Mucosa of stomach (tissue), 1 donor: ENCODE measurements around the gene A4GALT.
"Not testable (repeated sequence)": the region's sequence is repeated elsewhere in the genome, so short reads cannot be mapped to it uniquely, and the experiment has no call there.

ENCODE experiments used
- H3K27me3 ChIP-seq: one replicate; pipeline ENCODE4 v1.7.0; 2013; ENCODE audit warnings: mild to moderate bottlenecking, low read length; ENCODE audit not compliant: control insufficient read depth, insufficient read depth
- H3K36me3 ChIP-seq: one replicate; pipeline ENCODE4 v1.7.0; 2013; ENCODE audit warnings: low read length; ENCODE audit not compliant: control insufficient read depth, insufficient read depth
- H3K4me1 ChIP-seq: one replicate; pipeline ENCODE4 v1.7.0; 2013; ENCODE audit warnings: mild to moderate bottlenecking, low read length; ENCODE audit not compliant: control insufficient read depth, insufficient read depth
- H3K4me3 ChIP-seq: one replicate; pipeline ENCODE4 v1.7.0; 2013; ENCODE audit warnings: low read length
- H3K9ac ChIP-seq: one replicate; pipeline ENCODE4 v1.7.0; 2013; ENCODE audit warnings: mild to moderate bottlenecking, low read length, moderate library complexity
- H3K9me3 ChIP-seq: one replicate; pipeline ENCODE4 v1.7.0; 2013; ENCODE audit warnings: mild to moderate bottlenecking, low read length, moderate library complexity; ENCODE audit not compliant: control insufficient read depth
- donor health status: Pancreatic carcinoma.

Gene A4GALT

GRCh38 chr22:42684462-42685195 is 36.0 kb downstream of the A4GALT start:
- peaks cover 31% of the 10 kb centered on the region for H3K4me1 ChIP-seq
- H3K36me3 ChIP-seq: no peaks in the 10 kb centered on the region
- H3K9me3 ChIP-seq: no peaks in the 10 kb centered on the region
- H3K4me3 ChIP-seq: no peak overlapping the region
- no peaks in the 10 kb centered on the region for H3K27me3 ChIP-seq
- H3K9ac ChIP-seq: no peak overlapping the region

GRCh38 chr22:42683578-42684283 is 36.9 kb downstream of the A4GALT start:
- H3K9ac ChIP-seq: no peak overlapping the region
- H3K4me1 ChIP-seq: peaks cover 28% of the 10 kb centered on the region
- no peaks in the 10 kb centered on the region for H3K27me3 ChIP-seq
- no peaks in the 10 kb centered on the region for H3K9me3 ChIP-seq
- no peak overlapping the region for H3K4me3 ChIP-seq
- no peaks in the 10 kb centered on the region for H3K36me3 ChIP-seq

GRCh38 chr22:42682113-42682851 is 38.4 kb downstream of the A4GALT start:
- Histone ChIP-seq H3K36me3 (no peaks in the 10 kb centered on the region), H3K9me3 (no peaks in the 10 kb centered on the region), H3K4me3 (no peak overlapping the region), H3K27me3 (no peaks in the 10 kb centered on the region), H3K4me1 (peaks cover 17% of the 10 kb centered on the region), H3K9ac (no peak overlapping the region)

- no peak overlapping the region for H3K4me3 ChIP-seq
- no peaks in the 10 kb centered on the region for H3K27me3 ChIP-seq
- H3K36me3 ChIP-seq: no peaks in the 10 kb centered on the region
- no peaks in the 10 kb centered on the region for H3K9me3 ChIP-seq
- peaks cover 2% of the 10 kb centered on the region for H3K4me1 ChIP-seq
- no peak overlapping the region for H3K9ac ChIP-seq
These were observed 40.0 kb downstream of the A4GALT start for GRCh38 chr22:42680648-42681047.

- Histone ChIP-seq H3K4me1 (no peaks in the 10 kb centered on the region), H3K9me3 (no peaks in the 10 kb centered on the region)
These were observed 41.0 kb downstream of the A4GALT start for GRCh38 chr22:42679691-42680090.

GRCh38 chr22:42678894-42679293 is 41.8 kb downstream of the A4GALT start:
- no peaks in the 10 kb centered on the region for H3K27me3 ChIP-seq

More at GRCh38 chr22:42679691-42680090, 41.0 kb downstream of the A4GALT start:
- Histone ChIP-seq H3K27me3 (no peaks in the 10 kb centered on the region), H3K4me3 (no peak overlapping the region), H3K9ac (no peak overlapping the region), H3K36me3 (no peaks in the 10 kb centered on the region)

GRCh38 chr22:42677936-42678335 is 42.7 kb downstream of the A4GALT start:
- H3K9me3 ChIP-seq, H3K9ac ChIP-seq, H3K36me3 ChIP-seq, H3K27me3 ChIP-seq, H3K4me3 ChIP-seq, H3K4me1 ChIP-seq: not testable (repeated sequence)

More at GRCh38 chr22:42678894-42679293, 41.8 kb downstream of the A4GALT start:
- Histone ChIP-seq H3K4me1 (no peaks in the 10 kb centered on the region), H3K9ac (no peak overlapping the region), H3K9me3 (no peaks in the 10 kb centered on the region), H3K36me3 (no peaks in the 10 kb centered on the region), H3K4me3 (no peak overlapping the region)

- no peaks in the 10 kb centered on the region for H3K36me3 ChIP-seq
- no peaks in the 10 kb centered on the region for H3K4me1 ChIP-seq
- H3K27me3 ChIP-seq: no peaks in the 10 kb centered on the region
- H3K9ac ChIP-seq: no peak overlapping the region
- H3K9me3 ChIP-seq: no peaks in the 10 kb centered on the region
- no peak overlapping the region for H3K4me3 ChIP-seq
These were observed 44.5 kb downstream of the A4GALT start for GRCh38 chr22:42676059-42676607.

- no peaks in the 10 kb centered on the region for H3K9me3 ChIP-seq
- no peak overlapping the region for H3K9ac ChIP-seq
- no peaks in the 10 kb centered on the region for H3K4me1 ChIP-seq
- no peaks in the 10 kb centered on the region for H3K36me3 ChIP-seq
- H3K4me3 ChIP-seq: no peak overlapping the region
- no peaks in the 10 kb centered on the region for H3K27me3 ChIP-seq
These were observed 46.7 kb downstream of the A4GALT start for GRCh38 chr22:42673898-42674401.

GRCh38 chr22:42673071-42673470 is 47.6 kb downstream of the A4GALT start:
- H3K9me3 ChIP-seq, H3K4me1 ChIP-seq, H3K9ac ChIP-seq, H3K27me3 ChIP-seq, H3K36me3 ChIP-seq, H3K4me3 ChIP-seq: not testable (repeated sequence)

- Histone ChIP-seq H3K9ac (no peak overlapping the region), H3K27me3 (no peaks in the 10 kb centered on the region), H3K4me1 (no peaks in the 10 kb centered on the region), H3K9me3 (no peaks in the 10 kb centered on the region), H3K4me3 (no peak overlapping the region), H3K36me3 (no peaks in the 10 kb centered on the region)
These were observed 49.6 kb downstream of the A4GALT start for GRCh38 chr22:42670921-42671709.
